ENCODE data around the gene CPB2. TPM values are rescaled to one million over a fixed set of nuclear protein-coding genes. Genes with fewer than 3 reads are reported as not detected.

The CPB2 gene
- total and polyA plus RNA-seq, 2 of the 8 experiments (the other 6 are each of a cell fraction or from before 2014, with no cell fraction given) = not detected

DNA sequence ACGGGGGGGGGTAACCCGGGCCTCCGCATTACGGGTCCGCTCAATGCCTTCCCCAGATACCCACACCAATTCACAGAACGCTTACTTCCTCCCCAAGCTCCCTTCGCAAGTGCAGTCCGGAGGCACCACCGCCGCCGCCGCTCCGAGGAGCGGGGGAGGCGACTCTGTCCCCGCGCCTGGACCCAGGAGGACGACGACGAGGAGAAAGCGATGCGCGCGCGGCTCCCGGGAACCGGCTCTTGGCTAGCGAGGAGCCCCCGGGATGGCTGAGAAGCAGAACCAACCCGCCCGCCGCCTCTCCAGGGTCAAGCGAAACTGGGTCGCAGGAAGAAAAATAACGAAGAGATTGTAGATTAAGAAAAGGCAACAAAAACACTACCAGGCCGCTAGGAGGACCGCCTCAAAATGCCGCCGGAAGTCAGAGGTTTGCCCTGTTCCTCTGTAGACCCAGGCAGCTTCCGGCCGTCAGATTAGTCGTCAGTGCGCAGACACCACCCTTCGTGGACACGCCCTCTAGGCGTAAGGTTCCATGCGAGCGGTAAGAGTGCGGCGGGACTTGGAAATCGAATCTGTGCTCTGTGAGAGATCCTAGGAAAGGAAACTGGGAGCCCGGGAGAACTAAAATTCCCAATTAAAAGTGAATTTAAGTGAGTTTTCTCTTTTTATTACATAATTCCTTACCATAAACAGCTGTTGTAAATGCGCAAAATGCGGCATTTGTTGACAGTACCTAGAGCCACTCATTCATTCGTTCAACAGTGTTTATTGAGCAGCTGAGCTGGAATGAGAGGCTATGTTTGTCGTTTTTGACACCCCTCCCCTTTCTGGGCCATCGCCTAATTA lies 52.3 kb downstream of the CPB2 start, which contains the start of gene ZC3H13 (continued):
- TF ChIP-seq, protein P1, sequence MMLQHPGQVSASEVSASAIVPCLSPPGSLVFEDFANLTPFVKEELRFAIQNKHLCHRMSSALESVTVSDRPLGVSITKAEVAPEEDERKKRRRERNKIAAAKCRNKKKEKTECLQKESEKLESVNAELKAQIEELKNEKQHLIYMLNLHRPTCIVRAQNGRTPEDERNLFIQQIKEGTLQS (IDR thresholded peaks at IDR 0.05; ENCODE audit: insufficient read depth, low read depth, low read length) = 0 out of 2 replicates have a peak, but pooled peaks have one; percentile 41

Data from H1 (cell line).